ENCODE results near the gene C16orf78.

Gene C16orf78

DNA sequence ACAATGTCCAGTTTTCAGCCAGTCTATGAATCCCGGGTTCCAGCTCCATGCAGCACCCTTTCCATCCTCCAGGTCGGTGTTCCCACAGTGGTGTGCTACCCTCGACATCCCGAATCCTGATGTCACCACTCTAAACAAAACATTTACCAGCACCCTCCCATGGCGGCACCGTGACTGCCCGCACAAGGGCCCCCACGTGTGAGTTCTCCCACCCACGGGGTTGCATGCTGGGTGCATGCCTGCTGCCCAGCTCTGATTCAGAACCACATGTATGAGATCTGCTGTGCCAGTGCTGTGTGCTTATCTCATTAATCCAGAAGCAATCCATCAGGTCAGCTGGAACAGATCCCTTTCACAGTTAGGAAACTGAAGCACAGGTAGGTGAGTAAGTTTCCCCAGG, 57.4 kb downstream of the C16orf78 start:
- DNase-seq (ENCODE audit: low read depth in 3 of 3): no peak

DNA sequence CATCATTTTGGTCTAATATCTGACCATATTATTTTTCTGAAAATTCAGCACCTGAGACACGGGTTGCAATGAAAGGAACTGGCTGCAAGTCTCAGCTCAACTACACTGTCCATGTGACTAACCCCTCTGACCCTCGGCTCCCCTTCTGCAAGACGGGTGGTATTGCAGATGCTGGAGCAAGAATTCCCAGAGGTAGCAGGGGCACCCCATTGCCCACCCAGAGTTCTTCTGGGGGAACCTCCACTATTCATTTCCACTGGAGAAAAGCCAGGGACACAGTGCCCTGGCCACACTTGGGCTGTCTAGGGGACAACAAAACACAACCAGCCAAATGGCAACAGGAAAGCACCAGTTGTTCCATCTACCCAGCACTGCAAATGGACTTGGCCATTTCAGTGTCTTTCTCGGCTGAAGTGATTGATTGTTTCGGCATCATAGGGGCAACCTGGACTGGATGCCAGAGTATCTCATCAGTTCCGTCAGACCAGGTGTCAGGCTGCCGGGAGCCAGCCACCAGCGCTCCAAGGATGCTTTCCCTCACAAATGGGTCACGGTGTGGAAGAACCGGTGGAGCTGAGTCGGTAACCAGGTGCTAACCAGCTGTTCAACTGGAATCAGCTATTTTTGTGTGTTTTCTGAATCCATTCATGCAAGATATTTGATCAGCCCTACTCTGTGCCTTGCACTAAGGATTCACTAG, 58.1 kb downstream of the C16orf78 start:
- DNase-seq (ENCODE audit: low read depth in 3 of 3): no peak

- DNase-seq (ENCODE audit: low read depth in 3 of 3): no peak
These were observed 61.1 kb downstream of the C16orf78 start for GRCh38 chr16:49434733-49435132.

GRCh38 chr16:49436181-49436580, 62.6 kb downstream of the C16orf78 start:
- DNase-seq (ENCODE audit: low read depth in 3 of 3): no peak

- no peak for DNase-seq (ENCODE audit: low read depth in 3 of 3)
These were observed 63.7 kb downstream of the C16orf78 start for GRCh38 chr16:49437344-49437743.

GRCh38 chr16:49439050-49439449, 65.4 kb downstream of the C16orf78 start:
- DNase-seq (ENCODE audit: low read depth in 3 of 3): no peak

DNA sequence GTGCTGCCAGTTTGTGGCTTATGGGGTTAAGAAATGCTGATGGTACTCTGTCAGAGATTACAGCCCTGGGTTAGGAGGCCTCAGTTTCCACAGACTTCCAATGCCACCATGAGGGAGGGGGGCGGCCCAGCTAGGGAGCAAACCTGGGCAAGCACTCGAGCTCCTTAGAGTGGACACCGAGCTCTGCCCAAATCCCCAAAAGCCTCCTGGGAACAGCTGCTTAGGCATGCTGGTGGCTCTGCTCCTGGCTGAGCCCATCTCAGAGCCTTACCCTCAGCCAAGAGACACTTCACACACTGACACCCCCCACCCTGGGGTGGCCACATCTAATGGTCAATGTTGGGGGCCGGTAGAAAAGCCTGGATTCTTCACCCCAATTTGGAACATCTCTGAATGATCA, 66.1 kb downstream of the C16orf78 start:
- no peak for DNase-seq (ENCODE audit: low read depth in 3 of 3)

DNA sequence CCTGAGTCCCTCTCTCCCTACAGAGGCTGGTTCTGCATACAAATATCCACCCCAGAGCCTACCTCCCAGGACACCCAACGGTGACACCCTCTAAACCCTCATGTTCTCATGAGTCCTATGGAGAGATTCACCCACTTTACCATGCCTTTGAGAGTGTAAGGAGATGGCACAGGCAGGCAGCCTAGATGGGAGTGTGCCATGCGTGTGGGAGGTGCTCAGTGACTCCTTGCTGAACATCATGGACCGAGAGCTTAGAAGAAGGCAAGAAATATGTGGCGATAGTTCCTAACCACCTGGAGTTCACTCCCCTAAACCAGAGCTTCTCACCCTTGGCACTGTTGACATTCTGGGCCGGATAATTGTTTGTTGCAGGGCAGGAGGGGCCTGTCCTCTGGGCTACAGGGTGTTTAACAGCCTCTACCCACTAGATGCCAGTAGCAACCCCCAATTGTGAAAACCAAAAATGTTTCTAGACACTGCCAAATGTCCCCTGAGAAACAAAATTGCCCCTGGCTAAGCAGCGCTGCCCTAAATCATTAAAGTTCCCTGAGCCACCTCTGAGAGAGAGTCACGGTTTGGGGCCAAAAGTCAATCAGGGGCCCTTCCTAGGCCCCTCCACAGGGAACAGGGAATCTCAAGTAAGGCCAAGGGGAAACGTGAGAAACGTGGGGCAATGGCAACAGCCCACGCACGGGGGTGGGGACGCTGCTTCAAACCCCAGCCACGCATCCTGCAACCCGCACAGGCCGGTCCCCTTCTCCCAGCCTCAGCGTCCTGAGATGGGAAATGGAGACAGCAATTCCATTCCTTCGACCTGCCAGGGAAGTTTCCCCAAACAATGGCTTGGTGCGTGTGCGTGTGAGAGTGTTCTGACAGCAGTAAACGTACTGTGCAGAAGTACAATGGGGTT, 66.8 kb downstream of the C16orf78 start:
- DNase-seq (ENCODE audit: low read depth in 3 of 3): no peak

DNA sequence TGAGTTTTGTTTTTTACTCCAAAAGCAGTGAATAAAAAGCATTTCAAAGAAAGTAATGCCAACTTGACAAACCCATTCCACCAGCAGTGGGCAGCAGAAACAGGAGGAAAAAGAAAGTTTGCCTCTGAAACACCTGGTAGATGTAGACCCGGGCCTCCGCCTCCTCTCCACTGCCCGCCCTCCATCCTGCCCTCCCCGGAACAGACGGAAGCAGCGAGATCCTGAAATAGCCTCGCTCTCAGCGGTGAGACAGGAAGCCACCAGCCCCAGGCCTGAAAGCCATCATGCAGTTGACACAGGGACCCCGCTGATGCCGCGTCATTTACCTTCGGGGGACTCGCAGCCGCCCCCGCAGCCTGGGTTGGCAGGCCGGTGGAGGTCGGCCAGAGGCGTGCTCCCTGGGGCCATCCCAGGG, 67.8 kb downstream of the C16orf78 start:
- peak; percentile 6 to 31 (median 26) for DNase-seq (ENCODE audit: low read depth in 3 of 3)

DNA sequence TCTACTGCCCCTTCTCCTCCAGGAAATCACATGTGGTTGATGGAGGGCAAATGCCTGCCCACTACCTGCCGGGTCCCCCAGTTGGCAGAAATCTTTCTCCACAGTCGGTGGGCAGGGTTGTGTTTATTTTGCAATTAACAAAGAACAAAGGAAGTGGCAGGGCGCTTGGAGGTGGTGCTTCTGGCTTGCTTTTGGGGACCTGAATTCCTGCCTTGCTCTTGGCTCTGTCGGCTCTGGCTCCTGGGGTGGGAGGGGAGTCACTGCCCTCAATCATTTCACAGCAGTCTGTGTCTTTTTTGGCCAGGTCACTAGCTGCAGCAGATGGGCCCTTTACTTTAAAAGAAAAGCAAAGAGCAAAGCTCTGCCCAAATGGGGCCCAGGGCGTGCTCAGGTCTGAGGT, 69.2 kb downstream of the C16orf78 start:
- no peak for DNase-seq (ENCODE audit: low read depth in 3 of 3)

DNA sequence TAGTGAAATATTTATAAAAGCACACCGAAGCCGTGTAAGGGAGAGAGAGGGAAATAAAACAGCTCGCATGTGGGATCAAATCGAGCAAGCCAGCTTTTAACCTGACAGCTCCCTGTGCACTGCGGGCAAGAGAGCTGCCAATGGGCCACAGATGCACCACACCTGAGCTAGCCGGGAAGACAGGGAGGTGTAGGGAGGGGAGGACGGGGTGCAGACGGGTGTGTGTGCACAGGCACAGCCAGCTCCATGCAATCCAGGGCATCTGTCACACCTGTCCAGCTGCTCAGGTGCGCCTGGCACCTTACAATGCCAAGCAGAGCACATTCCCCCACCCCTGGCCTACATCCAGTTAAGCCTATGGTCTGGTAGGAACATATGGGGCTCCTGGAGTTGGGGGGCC, 70.0 kb downstream of the C16orf78 start:
- DNase-seq (ENCODE audit: low read depth in 3 of 3): no peak

GRCh38 chr16:49446805-49447204, 73.2 kb downstream of the C16orf78 start:
- no peak for DNase-seq (ENCODE audit: low read depth in 3 of 3)
